ENCODE results near the gene CYB5D1.
"Not testable (repeated sequence)": the region's sequence is repeated elsewhere in the genome, so short reads cannot be mapped to it uniquely, and the experiment has no call there.

Gene CYB5D1, protein sequence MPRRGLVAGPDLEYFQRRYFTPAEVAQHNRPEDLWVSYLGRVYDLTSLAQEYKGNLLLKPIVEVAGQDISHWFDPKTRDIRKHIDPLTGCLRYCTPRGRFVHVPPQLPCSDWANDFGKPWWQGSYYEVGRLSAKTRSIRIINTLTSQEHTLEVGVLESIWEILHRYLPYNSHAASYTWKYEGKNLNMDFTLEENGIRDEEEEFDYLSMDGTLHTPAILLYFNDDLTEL

DNA sequence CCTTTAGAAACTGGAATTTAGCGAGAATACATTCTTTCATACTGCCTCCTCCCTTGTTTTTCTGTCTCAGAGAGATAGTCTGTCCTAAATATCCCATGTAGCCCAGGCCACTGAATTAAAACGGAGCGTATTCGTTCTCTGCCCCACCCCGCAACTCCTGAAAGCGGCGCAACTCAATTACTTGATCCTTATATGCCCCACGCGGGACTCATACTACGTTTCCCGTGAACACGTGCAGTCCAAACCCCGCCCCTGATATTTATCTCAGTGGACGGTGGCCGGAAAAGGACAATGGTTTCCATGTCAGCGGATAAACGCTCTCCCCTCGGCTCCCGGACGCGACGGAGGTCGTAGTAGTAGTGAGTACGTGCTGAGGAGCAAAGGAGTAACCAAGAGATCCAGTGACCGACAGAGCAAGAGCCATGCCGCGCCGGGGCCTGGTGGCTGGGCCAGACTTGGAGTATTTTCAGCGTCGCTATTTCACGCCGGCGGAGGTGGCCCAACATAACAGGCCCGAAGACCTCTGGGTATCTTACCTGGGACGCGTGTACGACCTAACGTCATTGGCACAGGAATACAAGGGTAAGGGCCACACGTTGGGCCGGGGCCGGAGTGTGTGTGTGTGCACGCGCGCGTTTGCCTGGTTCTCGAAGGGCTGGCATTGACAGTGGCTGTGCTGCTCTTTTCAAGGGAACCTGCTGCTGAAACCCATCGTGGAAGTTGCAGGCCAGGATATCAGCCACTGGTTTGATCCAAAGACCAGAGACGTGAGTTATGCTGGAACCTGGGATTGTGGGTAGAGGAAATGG, at the start of gene CYB5D1:
Gene CYB5D1 (plus strand): TSS at position 291 of the 809 bp plus-strand sequence. CDS start 132 bp downstream, at position 423.
- peak; percentile 77 to 82 (median 80) for DNase-seq (ENCODE audit: low read depth in 3 of 3, low spot score in 1 of 3)

DNA sequence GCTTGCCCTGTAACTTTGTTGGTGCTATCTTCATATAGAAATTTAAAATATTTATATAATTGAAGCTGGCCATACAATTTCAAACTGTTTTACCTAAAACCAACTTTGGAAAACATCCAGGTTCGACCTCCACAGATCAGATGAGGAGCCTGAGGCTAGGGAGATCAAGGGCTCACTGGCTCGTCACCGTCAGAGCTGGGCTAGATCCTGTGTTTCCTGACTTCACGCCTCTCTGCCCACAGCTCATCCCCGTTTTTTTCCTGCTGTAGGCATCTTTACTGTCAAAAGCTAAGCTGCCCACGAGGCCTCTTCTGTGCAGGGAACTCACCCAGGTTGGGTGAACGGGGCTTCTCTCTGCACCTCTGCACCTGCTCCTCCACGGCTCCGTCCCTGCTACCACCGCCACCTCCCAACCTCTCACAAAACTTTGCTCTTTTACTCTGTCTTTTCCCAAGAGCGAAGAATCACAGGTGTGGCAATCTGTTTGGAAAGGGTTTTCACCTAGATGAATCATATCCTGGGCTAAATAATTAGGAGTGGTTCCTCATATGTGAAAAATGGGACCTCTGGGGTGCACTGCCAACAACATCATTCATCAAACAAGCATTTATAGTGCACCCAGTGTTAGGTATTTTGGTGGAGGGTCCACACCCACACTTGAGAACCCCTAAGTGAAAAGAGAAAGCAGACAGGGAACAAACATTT, 48.6 kb upstream of the CYB5D1 start:
- no peak for DNase-seq (ENCODE audit: low read depth in 3 of 3, low spot score in 1 of 3)

DNA sequence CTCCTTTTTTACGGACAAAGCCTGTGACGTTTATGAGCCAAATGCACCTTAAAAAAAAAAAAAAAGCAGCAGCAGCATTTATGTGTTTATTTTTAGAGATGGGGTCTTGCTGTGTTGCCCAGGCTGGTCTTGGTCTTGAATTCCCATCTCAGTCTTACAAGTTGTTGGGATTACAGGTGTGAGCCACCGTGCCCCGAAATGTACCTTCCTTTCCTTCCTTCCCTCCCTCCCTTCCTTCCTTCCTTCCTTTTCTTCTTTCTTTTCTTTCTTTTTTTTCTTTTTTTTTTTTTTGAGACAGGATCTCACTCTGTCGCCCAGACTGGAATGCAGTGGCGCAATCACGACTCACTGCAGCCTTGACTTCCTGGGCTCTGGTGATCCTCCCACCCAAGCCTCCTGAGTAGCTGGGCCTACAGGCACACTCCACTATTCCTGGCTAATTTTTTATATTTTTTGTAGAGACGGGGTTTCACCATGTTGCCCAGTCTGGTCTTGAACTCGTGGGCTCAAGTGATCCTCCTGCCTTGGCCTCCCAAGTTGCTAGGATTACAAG, 47.9 kb upstream of the CYB5D1 start:
- DNase-seq (ENCODE audit: low read depth in 3 of 3, low spot score in 1 of 3): not testable (repeated sequence)

DNA sequence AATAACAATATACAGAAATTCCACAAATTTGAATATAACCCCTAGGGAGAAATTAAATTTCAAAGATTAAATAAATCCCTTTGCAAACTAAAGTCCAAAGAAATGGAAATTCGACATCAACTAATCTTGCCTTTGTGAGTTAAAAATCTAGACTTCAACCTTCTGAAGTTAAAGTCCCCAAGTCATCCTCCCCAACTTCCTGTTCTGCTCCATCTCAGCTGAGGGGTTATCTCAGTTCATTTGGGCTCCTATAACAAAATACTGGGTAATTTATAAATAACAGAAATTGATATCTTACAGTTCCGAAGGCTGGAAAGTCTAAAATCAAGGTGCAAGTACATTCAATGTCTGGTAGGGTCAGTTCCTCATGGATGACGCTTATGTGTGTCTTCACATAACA, 46.6 kb upstream of the CYB5D1 start:
- DNase-seq (ENCODE audit: low read depth in 3 of 3, low spot score in 1 of 3): no peak

DNA sequence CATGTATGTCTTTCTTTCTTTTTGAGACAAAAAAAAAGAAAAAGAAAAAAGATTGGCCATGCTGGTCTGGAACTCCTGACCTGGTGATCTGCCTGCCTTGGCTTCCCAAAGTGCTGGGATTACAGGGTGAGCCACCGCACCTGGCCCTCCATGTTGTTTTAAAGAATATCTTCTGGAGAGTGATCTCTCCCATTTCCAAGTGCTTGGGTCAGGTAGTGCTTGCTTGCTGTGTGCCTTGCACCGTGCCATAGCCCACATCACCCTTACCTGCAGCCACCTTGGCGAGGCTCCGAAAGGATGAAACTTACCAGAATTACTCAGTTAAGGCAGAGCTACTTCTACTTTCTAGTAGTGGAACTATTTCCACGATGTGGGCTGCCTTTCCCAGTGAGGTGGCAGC, 42.8 kb upstream of the CYB5D1 start:
- no peak for DNase-seq (ENCODE audit: low read depth in 3 of 3, low spot score in 1 of 3)

DNA sequence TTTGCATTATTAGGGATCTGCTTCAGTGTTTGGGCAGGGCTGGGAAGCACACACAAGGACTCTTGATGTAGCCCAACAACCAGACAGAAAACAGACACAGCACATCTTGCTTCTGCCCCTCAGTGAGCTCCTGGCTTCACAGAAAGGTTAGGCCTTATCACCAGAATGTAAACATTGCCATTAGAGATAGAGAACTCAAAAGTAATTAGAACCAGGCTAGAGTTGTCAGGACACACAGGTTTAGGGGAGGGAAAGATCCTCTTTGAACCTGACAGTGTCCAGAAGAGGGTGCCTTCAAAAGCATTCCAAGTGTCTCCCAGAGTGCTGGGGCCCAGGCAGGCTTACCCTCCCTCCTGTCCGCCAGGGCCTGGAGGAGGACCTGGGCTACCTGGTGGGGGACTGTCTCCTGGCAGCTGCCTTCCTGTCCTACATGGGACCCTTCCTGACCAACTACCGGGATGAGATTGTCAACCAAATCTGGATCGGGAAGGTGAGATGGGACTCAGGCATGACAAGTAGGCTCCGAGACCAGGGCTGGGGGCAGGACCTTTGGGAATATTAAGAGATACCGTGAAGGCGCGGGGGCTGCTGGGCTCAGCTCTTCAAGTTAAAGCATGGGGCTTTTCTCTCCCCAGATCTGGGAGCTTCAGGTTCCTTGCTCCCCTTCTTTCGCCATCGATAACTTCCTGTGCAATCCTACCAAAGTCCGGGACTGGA, 40.7 kb upstream of the CYB5D1 start:
- DNase-seq (ENCODE audit: low read depth in 3 of 3, low spot score in 1 of 3): no peak

DNA sequence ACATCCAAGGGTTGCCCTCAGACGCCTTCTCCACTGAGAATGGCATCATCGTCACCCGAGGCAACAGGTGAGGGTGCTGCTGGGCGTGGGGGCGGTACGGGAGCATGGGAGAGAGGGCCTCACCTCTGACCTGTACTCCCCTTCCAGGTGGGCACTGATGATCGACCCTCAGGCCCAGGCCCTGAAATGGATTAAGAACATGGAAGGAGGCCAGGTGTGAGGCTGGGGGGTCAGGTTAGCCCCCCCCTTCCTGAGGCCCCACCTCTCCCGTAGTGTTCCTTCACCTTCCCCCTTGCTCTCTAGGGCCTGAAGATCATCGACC, 40.2 kb upstream of the CYB5D1 start:
- DNase-seq (ENCODE audit: low read depth in 3 of 3, low spot score in 1 of 3): no peak

DNA sequence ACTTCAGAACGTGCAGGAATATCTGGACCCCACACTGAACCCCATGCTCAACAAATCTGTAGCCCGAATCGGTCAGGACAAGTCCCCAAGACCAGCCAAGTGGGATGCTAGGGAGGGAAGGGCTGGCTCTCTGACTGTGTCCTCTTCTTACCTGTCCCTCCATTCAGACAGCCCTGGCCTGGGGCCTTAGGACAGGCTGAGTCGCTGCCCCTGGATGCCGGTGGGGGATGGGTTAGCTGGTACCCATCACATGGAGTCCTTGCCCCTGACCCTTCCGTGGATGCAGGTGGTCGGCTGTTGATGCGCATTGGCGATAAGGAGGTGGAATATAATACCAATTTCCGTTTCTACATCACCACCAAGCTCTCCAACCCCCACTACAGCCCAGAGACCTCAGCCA, 39.8 kb upstream of the CYB5D1 start:
- DNase-seq (ENCODE audit: low read depth in 3 of 3, low spot score in 1 of 3): no peak

DNA sequence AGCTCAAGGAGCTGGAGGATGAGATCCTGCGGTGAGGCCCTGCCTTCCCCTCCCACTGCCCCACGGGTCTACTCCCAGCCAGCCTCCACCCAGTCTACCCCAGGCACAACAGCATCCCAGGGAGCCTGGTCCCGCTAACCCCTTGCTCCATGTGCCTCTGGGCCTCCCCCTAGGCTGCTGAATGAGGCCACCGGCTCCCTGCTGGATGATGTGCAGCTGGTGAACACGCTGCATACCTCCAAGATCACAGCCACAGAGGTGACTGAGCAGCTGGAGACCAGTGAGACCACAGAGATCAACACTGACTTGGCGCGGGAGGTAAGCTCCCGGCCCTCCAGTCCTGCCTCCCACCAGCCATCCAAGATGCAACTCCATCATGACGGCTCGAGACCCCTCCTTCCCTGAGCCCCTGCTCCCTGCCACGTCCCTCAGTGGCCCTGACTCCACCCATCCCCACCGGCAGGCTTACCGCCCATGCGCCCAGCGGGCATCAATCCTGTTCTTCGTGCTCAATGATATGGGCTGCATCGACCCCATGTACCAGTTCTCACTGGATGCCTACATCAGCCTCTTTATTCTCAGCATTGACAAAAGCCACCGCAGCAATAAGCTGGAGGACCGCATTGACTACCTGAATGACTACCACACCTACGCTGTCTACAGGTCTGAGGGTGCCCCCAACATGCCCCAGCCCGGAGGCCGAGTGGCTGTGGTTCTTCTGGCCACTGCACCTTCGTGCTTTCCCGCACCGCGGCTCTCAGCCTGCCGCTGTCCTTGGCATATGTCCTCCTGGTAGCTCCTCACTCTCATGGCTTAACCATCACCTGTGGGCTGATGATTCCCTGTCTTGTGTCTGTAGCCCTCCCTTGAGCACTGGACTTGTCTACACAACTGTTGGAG, 38.8 kb upstream of the CYB5D1 start:
- DNase-seq (ENCODE audit: low read depth in 3 of 3, low spot score in 1 of 3): no peak

DNA sequence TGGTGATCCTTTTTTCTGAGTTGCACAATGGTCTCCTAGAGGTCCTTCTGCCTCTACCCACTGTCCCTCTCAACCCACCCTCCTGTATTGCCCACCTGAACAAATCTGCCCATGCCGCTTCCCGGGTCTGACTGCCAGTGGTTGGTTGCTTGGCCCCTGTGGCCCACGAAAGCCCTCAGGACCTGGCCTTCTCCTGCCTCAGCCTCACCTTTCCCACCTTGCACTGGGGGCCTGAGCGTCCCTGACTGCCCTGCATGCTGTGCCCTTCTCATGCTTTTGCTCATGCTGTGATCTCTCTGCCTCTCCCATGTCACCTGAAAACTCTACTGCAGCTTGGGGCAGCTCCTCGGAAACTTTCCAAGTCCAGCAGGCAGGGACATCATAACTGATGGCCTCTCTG, 37.6 kb upstream of the CYB5D1 start:
- no peak for DNase-seq (ENCODE audit: low read depth in 3 of 3, low spot score in 1 of 3)

DNA sequence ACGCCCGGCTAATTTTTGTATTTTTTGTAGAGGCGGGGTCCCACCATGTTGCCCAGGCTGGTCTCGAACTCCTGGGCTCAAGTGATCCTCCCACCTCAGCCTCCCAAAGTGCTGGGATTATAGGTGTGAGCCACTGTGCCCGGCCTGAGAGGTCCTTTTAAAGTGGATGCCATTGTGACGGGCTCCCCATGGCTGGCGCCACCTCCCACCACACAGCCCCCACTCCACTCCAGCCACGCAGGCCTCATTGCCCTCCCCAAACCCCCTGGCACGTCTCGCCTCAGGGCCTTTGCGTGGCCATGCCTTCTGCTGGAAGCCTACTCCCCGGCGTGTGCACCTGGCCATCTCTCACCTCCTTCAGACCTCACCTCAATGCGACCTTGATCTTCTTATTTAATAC, 35.7 kb upstream of the CYB5D1 start:
- no peak for DNase-seq (ENCODE audit: low read depth in 3 of 3, low spot score in 1 of 3)

DNA sequence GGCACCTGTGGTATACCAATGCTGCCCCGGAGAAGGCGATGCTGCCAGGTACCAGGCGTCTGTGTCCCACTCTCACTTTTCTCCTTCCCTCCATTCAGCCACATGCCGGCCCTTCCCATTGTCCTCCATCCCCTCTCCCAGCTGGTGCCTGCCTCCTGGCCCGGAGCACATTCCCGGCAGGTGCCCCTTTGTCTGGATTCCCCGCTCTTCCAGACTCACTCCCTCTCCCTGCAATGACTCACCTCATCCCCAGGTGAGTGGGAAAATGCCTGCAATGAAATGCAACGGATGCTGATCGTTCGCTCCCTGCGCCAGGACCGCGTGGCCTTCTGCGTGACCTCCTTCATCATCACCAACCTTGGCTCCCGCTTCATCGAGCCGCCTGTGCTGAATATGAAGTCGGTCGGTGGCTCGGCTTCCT, 34.2 kb upstream of the CYB5D1 start:
- DNase-seq (ENCODE audit: low read depth in 3 of 3, low spot score in 1 of 3): no peak

DNA sequence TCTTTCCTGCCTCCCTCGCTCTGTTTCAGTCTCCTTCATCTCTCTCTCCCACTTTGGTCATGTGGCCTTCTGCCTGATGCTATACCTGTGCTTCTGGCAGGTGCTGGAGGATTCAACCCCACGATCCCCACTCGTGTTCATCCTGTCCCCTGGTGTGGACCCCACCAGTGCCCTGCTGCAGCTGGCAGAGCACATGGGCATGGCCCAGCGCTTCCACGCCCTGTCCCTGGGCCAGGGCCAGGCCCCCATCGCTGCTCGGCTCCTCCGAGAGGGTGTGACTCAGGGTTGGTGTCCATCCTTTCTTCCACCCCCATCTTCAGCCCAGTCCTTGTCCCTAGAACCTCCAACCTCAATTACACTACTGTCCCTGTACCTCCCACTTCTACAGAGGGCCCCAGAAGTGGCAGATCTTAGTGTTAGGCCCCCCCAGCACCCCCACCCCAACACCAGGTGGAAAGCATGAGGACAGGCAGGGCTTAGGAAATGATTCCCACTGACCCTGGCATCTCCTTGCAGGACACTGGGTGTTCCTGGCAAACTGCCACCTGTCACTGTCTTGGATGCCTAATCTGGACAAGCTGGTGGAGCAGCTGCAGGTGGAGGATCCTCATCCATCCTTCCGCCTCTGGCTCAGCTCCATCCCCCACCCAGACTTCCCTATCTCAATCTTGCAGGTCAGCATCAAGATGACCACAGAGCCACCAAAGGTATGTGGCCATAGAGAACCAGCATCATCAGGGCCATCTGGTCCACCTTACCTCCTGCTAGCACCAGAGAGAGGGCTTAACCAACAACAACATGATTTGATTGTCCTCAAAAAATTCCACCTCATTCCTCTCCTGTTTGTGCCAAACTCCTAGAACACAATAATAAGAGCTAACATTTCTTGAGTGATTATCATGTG, 33.5 kb upstream of the CYB5D1 start:
- no peak for DNase-seq (ENCODE audit: low read depth in 3 of 3, low spot score in 1 of 3)

DNA sequence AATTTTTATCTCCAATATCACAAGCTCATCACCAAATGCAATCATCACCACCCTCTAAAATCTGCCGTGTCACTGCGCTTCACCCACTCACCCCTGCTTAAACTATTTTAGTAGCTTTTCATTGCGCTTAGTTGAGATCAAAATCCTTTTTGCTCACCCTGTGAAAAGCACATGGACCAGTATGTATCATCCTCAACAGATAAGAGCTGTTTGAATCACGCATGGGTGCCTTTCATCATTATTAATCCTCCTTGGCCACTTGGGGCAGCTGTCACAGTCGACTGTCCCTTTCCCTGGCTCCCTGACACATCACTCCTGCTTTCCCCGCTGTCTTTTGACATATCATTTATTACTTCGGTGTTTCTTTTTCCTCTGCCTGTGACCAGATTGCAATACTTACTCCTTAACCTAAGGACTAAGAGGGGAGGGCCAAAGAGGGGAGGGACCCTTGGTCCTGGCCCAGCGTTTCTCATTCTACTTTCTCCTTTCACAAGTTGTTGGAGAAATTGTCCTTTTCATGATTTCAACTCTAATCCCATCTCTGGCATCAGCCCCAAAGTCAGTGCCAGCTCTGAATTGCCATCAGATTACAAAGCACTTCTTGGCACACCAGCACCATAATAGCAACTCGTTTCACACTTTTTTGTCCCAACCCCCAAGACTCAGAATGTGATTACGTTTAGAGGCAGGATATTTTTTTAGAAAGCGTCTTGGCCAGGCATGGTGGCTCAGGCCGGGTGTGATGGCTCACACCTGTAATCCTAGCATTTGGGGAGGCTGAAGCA, 32.4 kb upstream of the CYB5D1 start:
- no peak for DNase-seq (ENCODE audit: low read depth in 3 of 3, low spot score in 1 of 3)

DNA sequence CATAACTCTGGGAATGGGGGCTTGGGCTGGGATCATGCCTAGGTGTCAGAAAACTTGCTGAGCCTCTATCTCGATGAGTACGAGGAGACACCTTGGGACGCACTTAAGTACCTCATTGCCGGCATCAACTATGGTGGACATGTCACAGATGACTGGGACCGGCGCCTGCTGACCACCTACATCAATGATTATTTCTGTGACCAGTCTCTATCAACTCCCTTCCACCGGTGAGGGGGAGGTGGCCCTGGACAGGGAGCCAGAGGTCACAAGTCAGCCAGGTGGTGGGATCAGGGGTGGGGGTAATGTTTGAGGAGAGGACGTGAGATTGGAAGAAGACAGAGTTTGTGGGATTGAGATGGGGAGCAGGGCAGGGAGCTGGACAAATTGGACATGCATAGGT, 27.2 kb upstream of the CYB5D1 start:
- no peak for DNase-seq (ENCODE audit: low read depth in 3 of 3, low spot score in 1 of 3)

DNA sequence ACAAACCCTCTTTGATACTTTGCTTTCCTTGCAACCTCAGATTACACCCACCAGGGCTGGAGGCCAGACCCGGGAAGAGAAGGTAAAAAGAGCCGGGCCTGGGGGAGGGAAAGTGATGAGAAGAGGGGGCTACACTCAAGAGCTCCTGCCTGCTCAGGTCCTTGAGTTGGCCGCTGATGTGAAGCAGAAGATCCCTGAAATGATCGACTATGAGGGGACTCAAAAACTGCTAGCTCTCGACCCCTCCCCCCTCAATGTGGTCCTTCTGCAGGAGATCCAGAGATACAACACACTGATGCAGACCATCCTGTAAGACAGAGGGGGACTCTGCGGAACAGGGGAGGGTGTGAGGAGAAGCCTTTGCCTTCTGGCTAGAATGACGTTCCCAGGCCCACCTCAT, 26.6 kb upstream of the CYB5D1 start:
- DNase-seq (ENCODE audit: low read depth in 3 of 3, low spot score in 1 of 3): no peak

DNA sequence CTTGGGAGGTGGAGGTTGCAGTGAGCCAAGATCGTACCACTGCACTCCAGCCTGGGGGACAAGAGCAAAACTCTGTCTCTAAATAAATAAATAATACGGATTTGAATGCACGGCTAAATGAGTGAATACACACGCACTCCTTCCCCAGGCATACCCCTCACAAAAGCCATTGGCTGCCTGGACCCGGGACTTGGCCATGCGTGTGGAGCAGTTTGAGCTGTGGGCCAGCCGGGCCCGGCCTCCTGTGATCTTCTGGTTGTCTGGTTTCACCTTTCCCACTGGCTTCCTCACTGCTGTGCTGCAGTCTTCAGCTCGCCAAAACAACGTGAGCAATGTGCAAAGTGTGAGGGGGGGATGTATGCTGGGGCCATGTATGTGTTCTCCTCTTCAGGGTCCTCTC, 25.4 kb upstream of the CYB5D1 start:
- DNase-seq (ENCODE audit: low read depth in 3 of 3, low spot score in 1 of 3): no peak

DNA sequence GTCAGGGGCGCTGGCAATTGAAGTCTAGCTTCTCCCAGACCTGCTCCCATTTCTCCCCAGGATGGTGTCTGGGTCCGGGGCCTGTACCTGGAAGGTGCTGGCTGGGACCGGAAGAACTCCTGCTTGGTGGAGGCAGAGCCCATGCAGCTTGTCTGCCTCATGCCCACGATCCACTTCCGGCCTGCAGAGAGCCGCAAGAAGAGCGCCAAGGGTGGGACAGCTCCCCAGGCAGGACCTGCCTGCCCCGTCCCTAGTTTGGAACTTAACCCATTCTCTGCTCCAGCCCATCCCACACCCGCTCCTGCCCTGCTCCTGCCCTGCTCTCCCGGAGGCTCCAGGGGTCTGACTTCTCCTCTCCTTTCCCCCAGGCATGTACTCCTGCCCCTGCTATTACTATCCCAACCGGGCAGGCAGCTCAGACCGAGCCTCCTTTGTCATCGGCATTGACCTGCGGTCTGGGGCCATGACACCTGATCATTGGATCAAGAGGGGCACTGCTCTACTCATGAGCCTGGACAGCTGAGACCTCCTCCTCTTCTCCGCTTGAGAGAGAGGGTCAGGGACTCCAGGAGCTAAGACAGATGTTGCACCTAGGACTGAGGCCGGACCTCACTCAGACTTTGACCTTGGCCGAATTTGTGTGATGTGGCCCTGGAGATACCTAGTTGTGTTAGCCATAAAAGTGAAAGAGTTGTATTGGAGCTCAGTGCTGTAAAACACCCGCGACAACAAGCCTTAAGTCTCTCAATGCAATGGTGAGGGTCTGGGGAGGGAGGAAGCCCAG, 24.6 kb upstream of the CYB5D1 start:
- DNase-seq (ENCODE audit: low read depth in 3 of 3, low spot score in 1 of 3): no peak
